Spleen (tissue), 7 donors: ENCODE data around the gene USP7.

Experiments
- POLR2A ChIP-seq, 3 donors: fragments of 450-650 bp; IDR thresholded peaks; one replicate each; pipeline ENCODE4 v1.5.1; 2017; ENCODE audit warnings: antibody characterized with exemption in 3 of 3, mild to moderate bottlenecking in 1 of 3
- TF ChIP-seq, protein P1 (sequence below), 11 experiments: fragments of 200-600 bp in 7 of 11; fragments of 450-650 bp in 4 of 11; sonication (generic) in 4 of 11; IDR thresholded peaks in 8 of 11; conservative IDR thresholded peaks in 3 of 11; 1 replicate in 7 of 11; 2 replicates in 4 of 11; pipeline versions ENCODE4 v1.4.0 to v1.8.0; 2016 to 2021; ENCODE audit warnings: antibody characterized with exemption in 11 of 11, inconsistent platforms in 4 of 11, mild to moderate bottlenecking in 1 of 11
- donor health status: DM: no; HTN: no; CAD: no; lungs with moderate emphysema.
- donor health status: DM: no; HTN: no; CAD: no.
- donor health status: DM: no; HTN: no; CAD: no.

DNA sequence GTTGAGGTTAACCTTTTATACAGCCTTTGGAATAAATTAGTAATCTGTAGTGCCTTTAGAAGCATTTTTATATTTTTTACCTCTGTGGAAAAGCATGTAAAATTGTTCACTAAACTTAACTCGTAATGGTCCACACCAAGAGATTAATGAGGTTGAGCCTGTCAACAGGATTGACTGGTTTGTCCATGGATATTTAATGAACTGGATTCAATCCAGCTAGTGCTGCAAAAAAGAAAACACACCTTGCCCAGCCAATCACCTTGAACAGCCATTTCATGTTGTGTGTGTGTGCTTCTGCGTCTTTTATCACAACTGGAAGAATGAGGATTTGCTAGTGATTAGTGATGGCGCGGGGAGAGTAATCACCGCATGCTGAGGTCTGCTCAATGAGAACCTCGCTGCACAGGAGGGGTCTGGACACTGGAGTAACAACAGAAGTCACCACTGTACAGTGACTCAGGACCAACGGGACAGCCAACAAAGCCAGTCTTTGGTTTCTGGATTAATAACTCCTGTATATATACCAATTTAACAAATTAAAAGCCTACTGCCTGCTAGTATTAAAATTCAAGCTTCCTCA, 47.9 kb downstream of the USP7 start:
- TF ChIP-seq, protein P1, sequence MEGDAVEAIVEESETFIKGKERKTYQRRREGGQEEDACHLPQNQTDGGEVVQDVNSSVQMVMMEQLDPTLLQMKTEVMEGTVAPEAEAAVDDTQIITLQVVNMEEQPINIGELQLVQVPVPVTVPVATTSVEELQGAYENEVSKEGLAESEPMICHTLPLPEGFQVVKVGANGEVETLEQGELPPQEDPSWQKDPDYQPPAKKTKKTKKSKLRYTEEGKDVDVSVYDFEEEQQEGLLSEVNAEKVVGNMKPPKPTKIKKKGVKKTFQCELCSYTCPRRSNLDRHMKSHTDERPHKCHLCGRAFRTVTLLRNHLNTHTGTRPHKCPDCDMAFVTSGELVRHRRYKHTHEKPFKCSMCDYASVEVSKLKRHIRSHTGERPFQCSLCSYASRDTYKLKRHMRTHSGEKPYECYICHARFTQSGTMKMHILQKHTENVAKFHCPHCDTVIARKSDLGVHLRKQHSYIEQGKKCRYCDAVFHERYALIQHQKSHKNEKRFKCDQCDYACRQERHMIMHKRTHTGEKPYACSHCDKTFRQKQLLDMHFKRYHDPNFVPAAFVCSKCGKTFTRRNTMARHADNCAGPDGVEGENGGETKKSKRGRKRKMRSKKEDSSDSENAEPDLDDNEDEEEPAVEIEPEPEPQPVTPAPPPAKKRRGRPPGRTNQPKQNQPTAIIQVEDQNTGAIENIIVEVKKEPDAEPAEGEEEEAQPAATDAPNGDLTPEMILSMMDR (IDR thresholded peaks at IDR 0.05 in 8 of 11, conservative IDR thresholded peaks at IDR 0.05 in 3 of 11), result no peak
- TF ChIP-seq POLR2A (IDR thresholded peaks at IDR 0.05), result no peak
